Astrocyte of the cerebellum (primary cell): Measurements from ENCODE around the gene KRT13.

Experiments
- DNase-seq: peaks from one replicate; pipeline ENCODE4 v3.0.0-alpha.2; 2011; ENCODE audit warnings: low read depth
- H3K4me3 ChIP-seq: 2 replicates; pipeline ENCODE4 v1.5.1; 2011; ENCODE audit warnings: mild to moderate bottlenecking, low read depth, low read length, moderate library complexity
- CTCF ChIP-seq: IDR thresholded peaks from 2 replicates; pipeline ENCODE4 v1.5.1; 2012; ENCODE audit warnings: low read length, low read depth, moderate library complexity, mild to moderate bottlenecking; ENCODE audit errors: missing control alignments
- in situ Hi-C: cut with HindIII; loops from 2 replicates; pipeline ENCODE4 v1.10.0; 2017; ENCODE audit warnings: low sequenced_read_pairs

Gene KRT13

DNA sequence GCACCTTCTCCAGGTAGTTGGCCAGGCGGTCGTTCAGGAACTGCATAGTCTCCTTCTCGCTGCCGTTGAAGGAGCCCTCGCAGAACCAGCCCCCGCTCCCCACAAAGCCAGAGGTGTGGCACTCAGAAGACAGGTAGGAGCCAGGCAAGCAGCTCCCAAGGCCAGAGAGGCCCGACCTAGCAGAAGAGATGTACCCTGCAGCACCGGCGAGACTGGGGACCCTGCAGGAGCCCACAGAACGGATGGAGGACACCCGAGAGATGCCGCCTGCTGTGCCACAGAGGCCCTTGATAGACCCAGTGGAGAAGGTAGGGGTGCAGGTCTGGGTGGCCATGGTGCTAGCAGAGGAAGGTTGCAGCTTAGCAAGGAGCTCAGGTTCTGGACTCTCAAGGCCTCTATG, 15.9 kb downstream of the KRT13 start, which contains the start of gene KRT36:
Gene KRT36, minus strand, starts transcription at position 380 of the 400 bp plus-strand sequence. Its CDS starts 46 bp downstream, at position 334.
- in situ Hi-C loops = no loop called here

GRCh38 chr17:41486809-41487530, 18.4 kb downstream of the KRT13 start:
- no peak overlapping the region for H3K4me3 ChIP-seq
- TF ChIP-seq CTCF = peak; percentile 28
- no peak for DNase-seq
- in situ Hi-C loops = no loop called here

More for the DNA sequence above, 15.9 kb downstream of the KRT13 start, which contains the start of gene KRT36:
- H3K4me3 ChIP-seq = no peak within 1 kb of the TSS
- TF ChIP-seq CTCF = no peak
- no peak for DNase-seq

- no peak for TF ChIP-seq CTCF
- in situ Hi-C loops = no loop called here
- H3K4me3 ChIP-seq = no peak overlapping the region
- no peak for DNase-seq
Measured at GRCh38 chr17:41486316-41486715, 19.1 kb downstream of the KRT13 start.

- no peak overlapping the region for H3K4me3 ChIP-seq
- no peak for TF ChIP-seq CTCF
- in situ Hi-C loops = no loop called here
- DNase-seq = no peak
Measured at GRCh38 chr17:41484920-41485904, 20.2 kb downstream of the KRT13 start.

GRCh38 chr17:41483991-41484826, 21.2 kb downstream of the KRT13 start:
- H3K4me3 ChIP-seq = no peak overlapping the region
- in situ Hi-C loops = no loop called here
- no peak for DNase-seq
- TF ChIP-seq CTCF = no peak

- TF ChIP-seq CTCF = no peak
- in situ Hi-C loops = no loop called here
- no peak overlapping the region for H3K4me3 ChIP-seq
- DNase-seq = no peak
Measured at GRCh38 chr17:41483531-41483930, 21.9 kb downstream of the KRT13 start.
